Fibroblast of the aortic adventitia (primary cell): Measurements from ENCODE around the gene DUSP28. TPM values are rescaled to one million over a fixed set of nuclear protein-coding genes. Genes with fewer than 3 reads are reported as not detected.

ENCODE experiments used
- DNase-seq: peaks from one replicate; pipeline ENCODE4 v3.0.0-alpha.2; 2010; ENCODE audit warnings: low read depth
- H3K4me3 ChIP-seq: 2 replicates; pipeline ENCODE4 v1.5.1; 2011; ENCODE audit warnings: low read depth, mild to moderate bottlenecking, control low read depth, low read length, moderate library complexity
- CTCF ChIP-seq: IDR thresholded peaks from 2 replicates; pipeline ENCODE4 v1.5.1; 2011; ENCODE audit warnings: mild to moderate bottlenecking, low read length, control low read depth, inconsistent platforms; ENCODE audit not compliant: insufficient read depth
- total RNA-seq: library from RNA; depleted of rRNA; stranded (reverse); fragments of >200 nt; gene quantifications from 2 replicates; pipeline ENCODE4 v1.2.3, GENCODE V29; 2012; ENCODE audit warnings: low replicate concordance

Gene DUSP28
- total RNA-seq, 1 donor = 3.6 TPM

- no peak for TF ChIP-seq CTCF
- H3K4me3 ChIP-seq = no peak overlapping the region
- no peak for DNase-seq
Observed at GRCh38 chr2:240611601-240612210, 51.5 kb downstream of the DUSP28 start.

Other genes with a start within 250 kb of the DUSP28 start
- gene GPC1, start 124.7 kb upstream of the DUSP28 start, total RNA-seq = 44.7 and 69.6 TPM in 2 replicates
- 10.7 and 11.0 TPM in 2 replicates for gene ANKMY1, start 2.4 kb upstream of the DUSP28 start, total RNA-seq
- 11.3 and 12.7 TPM in 2 replicates for gene RNPEPL1, start 8.1 kb downstream of the DUSP28 start, total RNA-seq
- gene CAPN10, start 26.4 kb downstream of the DUSP28 start, total RNA-seq = 14.3 and 44.2 TPM in 2 replicates
- 0.09 and 0.25 TPM in 2 replicates for gene GPR35, start 65.1 kb downstream of the DUSP28 start, total RNA-seq
- gene AQP12B, start 122.5 kb downstream of the DUSP28 start, total RNA-seq = not detected in 2 replicates
- not detected in 2 replicates for gene AQP12A, start 131.5 kb downstream of the DUSP28 start, total RNA-seq